ELF-1 (cell line): ENCODE results near the gene PCDHGA4.
"Not testable (repeated sequence)": the region's sequence is repeated elsewhere in the genome, so short reads cannot be mapped to it uniquely, and the experiment has no call there.

ENCODE experiments used
- DNase-seq: peaks from one replicate; pipeline ENCODE4 v3.0.0-alpha.2; 2016; ENCODE audit warnings: low read depth, low spot score

Gene PCDHGA4

DNA sequence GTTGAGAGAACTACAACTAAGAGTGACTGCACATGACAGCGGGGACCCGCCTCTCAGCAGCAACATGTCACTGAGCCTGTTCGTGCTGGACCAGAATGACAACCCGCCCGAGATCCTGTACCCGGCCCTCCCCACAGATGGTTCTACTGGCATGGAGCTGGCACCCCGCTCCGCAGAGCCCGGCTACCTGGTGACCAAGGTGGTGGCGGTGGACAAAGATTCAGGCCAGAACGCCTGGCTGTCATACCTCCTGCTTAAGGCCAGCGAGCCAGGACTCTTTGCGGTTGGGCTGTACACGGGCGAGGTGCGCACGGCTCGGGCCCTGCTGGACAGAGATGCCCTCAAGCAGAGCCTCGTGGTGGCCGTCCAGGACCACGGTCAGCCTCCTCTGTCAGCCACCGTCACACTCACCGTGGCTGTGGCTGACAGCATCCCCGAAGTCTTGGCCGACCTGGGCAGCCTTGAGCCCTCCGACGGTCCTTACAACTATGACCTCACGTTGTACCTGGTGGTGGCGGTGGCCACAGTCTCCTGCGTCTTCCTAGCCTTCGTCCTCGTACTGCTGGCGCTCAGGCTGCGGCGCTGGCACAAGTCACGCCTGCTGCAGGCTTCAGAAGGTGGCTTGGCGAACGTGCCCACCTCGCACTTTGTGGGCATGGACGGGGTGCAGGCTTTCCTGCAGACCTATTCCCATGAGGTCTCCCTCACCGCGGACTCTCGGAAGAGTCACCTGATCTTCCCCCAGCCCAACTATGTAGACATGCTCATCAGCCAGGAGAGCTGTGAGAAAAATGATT is 29.8 kb downstream of the PCDHGA4 start:
- no peak for DNase-seq

DNA sequence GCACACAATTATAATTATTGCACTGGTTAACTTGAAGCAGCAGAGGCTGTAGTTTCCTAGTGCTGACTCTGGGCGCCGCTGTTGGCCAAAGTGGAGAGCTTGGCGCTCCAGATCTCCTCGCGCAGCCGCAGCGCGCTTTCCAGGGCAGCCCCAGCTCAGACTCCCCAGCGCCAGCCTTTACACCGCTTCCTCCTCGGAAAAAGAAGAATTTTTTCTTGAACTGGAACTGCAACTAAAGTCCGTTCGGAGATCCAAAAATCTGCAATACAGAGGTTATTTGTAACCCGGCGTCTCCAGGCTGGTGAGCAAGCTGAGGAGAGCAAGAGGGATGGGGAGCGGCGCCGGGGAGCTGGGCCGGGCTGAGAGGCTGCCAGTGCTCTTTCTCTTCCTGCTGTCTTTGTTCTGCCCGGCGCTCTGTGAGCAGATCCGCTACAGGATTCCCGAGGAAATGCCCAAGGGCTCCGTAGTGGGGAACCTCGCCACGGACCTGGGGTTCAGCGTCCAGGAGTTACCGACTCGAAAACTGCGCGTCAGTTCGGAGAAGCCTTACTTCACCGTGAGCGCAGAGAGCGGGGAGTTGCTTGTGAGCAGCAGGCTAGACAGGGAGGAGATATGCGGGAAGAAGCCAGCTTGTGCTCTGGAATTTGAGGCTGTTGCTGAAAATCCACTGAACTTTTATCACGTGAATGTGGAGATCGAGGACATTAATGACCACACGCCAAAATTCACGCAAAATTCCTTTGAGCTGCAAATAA is 32.9 kb downstream of the PCDHGA4 start, which contains the start of gene PCDHGB4:
PCDHGB4 (plus strand) TSS at position 142 of the 755 bp plus-strand sequence; CDS start at position 329, 187 bp downstream.
- DNase-seq, result peak; percentile 77

DNA sequence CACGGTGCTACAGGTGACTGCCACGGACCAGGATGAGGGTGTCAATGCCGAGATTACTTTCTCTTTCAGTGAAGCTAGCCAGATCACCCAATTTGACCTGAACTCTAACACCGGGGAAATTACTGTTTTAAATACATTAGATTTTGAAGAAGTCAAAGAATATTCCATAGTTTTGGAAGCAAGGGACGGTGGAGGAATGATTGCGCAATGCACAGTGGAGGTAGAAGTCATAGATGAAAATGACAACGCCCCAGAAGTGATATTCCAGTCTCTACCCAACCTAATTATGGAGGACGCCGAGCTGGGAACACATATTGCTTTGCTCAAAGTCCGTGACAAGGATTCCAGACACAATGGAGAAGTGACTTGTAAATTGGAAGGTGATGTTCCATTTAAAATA is 33.8 kb downstream of the PCDHGA4 start:
- DNase-seq, result no peak

DNA sequence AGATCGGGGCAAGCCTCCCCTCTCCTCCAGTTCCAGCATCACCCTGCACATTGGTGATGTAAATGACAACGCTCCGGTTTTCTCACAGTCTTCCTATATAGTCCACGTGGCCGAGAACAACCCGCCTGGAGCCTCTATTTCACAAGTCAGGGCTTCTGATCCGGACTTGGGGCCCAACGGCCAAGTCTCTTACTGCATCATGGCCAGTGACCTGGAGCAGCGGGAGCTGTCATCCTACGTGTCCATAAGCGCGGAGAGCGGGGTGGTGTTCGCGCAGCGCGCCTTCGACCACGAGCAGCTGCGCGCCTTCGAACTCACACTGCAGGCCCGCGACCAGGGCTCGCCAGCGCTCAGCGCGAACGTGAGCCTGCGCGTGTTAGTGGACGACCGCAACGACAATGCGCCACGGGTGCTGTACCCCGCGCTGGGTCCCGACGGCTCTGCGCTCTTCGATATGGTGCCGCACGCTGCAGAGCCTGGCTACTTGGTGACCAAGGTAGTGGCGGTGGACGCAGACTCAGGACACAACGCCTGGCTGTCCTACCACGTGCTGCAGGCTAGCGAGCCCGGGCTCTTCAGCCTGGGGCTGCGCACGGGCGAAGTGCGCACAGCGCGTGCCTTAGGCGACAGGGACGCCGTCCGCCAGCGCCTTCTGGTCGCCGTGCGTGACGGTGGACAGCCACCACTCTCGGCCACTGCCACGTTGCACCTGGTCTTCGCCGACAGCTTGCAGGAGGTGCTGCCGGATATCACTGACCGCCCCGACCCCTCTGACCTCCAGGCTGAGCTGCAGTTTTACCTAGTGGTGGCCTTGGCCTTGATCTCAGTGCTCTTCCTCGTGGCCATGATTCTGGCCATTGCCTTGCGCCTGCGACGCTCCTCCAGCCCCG is 34.6 kb downstream of the PCDHGA4 start:
- no peak for DNase-seq

DNA sequence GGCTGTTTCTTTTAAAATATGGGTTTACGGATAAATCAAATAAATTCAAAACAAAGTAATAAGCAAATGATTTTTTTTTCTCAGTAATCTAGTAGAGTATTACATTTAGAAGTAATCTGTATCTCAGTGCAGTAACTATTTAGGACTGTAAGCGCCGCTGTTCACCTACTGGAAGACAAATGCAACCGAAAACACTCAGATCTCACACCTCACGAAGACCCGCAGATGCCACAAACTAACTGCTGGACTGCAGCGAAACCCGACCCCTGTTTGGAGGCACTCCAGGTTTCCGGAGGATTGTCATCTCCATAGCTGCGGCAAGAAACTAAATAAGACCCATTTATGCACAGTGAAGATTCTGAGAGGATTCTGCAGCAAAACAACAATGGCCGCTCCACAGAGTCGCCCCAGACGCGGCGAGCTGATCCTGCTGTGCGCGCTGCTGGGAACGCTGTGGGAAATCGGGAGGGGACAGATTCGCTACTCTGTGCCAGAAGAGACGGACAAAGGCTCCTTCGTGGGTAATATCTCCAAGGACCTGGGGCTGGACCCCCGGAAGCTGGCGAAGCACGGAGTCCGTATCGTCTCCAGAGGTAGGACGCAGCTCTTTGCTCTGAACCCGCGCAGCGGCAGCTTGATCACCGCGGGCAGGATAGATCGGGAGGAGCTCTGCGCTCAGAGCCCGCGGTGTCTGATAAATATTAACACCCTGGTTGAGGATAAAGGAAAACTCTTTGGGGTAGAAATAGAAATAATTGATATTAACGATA is 37.8 kb downstream of the PCDHGA4 start, which contains the start of gene PCDHGA8:
PCDHGA8 (plus strand) TSS at position 205 of the 770 bp plus-strand sequence; CDS start at position 386, 181 bp downstream.
- no peak for DNase-seq

DNA sequence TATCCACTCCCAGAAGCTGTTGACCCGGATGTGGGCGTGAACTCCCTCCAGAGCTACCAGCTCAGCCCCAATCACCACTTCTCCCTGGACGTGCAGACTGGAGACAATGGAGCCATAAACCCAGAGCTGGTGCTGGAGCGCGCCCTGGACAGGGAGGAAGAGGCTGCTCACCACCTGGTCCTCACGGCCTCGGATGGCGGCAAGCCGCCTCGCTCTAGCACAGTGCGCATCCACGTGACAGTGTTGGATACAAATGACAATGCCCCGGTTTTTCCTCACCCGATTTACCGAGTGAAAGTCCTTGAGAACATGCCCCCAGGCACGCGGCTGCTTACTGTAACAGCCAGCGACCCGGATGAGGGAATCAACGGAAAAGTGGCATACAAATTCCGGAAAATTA is 38.4 kb downstream of the PCDHGA4 start:
- no peak for DNase-seq

DNA sequence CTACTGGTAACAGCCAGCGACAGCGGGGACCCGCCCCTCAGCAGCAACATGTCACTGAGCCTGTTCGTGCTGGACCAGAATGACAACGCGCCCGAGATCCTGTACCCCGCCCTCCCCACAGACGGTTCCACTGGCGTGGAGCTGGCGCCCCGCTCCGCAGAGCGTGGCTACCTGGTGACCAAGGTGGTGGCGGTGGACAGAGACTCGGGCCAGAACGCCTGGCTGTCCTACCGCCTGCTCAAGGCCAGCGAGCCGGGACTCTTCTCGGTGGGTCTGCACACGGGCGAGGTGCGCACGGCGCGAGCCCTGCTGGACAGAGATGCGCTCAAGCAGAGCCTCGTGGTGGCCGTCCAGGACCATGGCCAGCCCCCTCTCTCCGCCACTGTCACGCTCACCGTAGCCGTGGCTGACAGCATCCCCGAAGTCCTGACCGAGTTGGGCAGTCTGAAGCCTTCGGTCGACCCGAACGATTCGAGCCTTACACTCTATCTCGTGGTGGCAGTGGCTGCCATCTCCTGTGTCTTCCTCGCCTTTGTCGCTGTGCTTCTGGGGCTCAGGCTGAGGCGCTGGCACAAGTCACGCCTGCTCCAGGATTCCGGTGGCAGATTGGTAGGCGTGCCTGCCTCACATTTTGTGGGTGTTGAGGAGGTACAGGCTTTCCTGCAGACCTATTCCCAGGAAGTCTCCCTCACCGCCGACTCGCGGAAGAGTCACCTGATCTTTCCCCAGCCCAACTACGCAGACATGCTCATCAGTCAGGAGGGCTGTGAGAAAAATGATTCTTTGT is 39.8 kb downstream of the PCDHGA4 start:
- DNase-seq, result not testable (repeated sequence)

DNA sequence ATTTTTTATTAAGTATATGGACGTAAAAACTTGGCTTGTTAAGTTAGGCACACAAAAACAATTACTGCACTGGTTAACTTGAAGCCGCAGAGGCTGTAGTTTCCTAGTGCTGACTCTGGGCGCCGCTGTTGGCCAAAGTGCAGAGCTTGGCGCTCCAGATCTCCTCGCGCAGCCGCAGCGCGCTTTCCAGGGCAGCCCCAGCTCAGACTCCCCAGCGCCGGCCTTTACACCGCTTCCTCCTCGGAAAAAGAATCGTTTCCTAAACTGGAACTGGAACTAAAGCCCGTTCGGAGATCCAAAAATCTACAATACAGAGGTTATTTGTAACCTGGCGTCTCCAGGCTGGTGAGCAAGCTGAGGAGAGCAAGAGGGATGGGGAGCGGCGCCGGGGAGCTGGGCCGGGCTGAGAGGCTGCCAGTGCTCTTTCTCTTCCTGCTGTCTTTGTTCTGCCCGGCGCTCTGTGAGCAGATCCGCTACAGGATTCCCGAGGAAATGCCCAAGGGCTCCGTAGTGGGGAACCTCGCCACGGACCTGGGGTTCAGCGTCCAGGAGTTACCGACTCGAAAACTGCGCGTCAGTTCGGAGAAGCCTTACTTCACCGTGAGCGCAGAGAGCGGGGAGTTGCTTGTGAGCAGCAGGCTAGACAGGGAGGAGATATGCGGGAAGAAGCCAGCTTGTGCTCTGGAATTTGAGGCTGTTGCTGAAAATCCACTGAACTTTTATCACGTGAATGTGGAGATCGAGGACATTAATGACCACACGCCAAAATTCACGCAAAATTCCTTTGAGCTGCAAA is 43.1 kb downstream of the PCDHGA4 start, which contains the start of gene PCDHGB5:
PCDHGB5 (plus strand) TSS at position 192 of the 796 bp plus-strand sequence; CDS start at position 373, 181 bp downstream.
- not testable (repeated sequence) for DNase-seq

DNA sequence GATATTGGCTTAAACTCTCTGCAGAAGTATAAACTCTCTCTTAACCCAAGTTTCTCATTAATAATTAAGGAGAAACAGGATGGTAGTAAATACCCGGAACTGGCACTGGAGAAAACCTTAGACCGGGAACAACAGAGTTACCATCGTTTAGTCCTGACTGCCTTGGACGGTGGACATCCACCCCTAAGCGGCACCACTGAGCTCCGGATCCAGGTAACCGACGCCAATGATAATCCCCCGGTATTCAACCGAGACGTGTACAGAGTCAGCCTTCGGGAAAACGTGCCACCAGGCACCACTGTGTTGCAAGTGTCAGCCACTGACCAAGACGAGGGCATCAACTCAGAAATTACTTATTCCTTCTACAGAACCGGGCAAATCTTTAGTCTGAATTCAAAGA is 43.8 kb downstream of the PCDHGA4 start:
- DNase-seq, result no peak

DNA sequence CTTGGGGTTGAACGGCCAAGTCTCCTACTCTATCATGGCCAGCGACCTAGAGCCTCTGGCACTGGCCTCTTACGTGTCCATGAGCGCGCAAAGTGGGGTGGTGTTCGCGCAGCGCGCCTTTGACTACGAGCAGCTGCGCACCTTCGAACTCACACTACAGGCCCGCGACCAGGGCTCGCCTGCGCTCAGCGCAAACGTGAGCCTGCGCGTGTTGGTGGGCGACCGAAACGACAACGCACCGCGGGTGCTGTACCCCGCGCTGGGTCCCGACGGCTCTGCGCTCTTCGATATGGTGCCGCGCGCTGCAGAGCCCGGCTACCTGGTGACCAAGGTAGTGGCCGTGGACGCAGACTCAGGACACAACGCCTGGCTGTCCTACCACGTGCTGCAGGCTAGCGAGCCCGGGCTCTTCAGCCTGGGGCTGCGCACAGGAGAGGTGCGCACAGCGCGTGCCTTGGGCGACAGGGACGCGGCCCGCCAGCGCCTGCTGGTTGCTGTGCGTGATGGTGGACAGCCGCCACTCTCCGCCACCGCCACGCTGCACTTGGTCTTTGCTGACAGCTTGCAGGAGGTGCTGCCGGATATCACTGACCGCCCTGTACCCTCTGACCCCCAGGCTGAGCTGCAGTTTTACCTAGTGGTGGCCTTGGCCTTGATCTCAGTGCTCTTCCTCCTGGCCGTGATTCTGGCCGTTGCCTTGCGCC is 44.9 kb downstream of the PCDHGA4 start:
- DNase-seq, result no peak

DNA sequence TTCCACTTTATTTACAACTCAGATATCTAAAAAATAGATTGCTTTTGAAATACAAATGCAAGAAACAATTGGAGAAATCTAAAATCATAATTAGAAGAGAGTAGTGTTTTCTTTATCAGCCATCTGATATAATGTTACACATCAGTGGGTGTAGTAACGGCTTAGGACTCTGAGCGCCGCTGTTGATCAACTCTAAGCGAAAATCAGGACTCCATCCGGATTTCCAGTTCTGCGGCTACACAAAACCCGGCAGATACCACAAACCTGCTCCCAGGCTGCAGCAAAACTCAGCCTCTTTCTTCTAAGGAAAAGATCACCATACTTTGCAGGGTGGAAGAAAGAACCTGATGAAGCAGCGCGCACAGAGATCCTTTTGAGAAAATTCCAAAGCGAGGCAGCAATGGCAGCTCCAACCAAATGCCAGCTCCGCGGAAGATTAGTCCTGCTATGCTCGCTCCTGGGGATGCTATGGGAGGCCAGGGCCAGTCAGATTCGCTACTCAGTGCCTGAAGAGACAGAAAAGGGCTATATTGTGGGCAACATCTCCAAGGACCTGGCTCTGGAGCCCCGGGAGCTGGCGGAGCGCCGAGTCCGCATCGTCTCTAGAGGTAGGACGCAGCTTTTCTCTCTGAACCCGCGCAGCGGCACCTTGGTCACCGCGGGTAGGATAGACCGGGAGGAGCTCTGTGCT is 47.9 kb downstream of the PCDHGA4 start, which contains the start of gene PCDHGA9:
PCDHGA9 (plus strand) TSS at position 226 of the 691 bp plus-strand sequence; CDS start at position 401, 175 bp downstream.
- DNase-seq, result no peak

DNA sequence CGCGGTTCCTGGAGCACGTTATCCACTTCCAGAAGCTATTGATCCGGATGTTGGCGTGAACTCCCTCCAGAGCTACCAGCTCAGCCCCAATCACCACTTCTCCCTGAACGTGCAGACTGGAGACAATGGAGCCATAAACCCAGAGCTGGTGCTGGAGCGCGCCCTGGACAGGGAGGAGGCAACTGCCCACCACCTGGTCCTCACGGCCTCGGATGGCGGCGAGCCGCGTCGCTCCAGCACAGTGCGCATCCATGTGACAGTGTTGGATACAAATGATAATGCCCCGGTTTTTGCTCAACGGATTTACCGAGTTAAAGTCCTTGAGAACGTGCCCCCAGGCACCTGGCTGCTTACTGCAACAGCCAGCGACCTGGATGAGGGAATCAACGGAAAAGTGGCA is 48.6 kb downstream of the PCDHGA4 start:
- DNase-seq, result no peak
